ENCODE measurements around the gene STARD3. TPM values are rescaled to one million over a fixed set of nuclear protein-coding genes. Genes with fewer than 3 reads are reported as not detected.

STARD3 gene
- total and polyA plus RNA-seq, 2 experiments from 2014 or later = 61.6 to 90.3 TPM

GRCh38 chr17:39595294-39595693 lies 41.6 kb upstream of the STARD3 start:
- no peak for DNase-seq (ENCODE audit: low spot score)
- WGBS (ENCODE audit: low lambda C conversion rate, missing lambda C conversion rate) = 8% methylated on average over 4 of the region's 4 CpGs
- Histone ChIP-seq H3K27me3 (peaks cover 85% of the 10 kb centered on the region), H3K4me3 (no peak overlapping the region), H3K36me3 (replicated peaks; ENCODE audit: insufficient read depth, low read depth) (no peaks in the 10 kb centered on the region), H3K4me2 (no peak overlapping the region), H2AFZ (no peak overlapping the region), H3K79me2 (no peaks in the 10 kb centered on the region), H3K4me1 (ENCODE audit: insufficient read depth) (no peaks in the 10 kb centered on the region), H3K9me3 (ENCODE audit: low read depth) (no peaks in the 10 kb centered on the region), H3K9me2 (replicated peaks; ENCODE audit: insufficient read depth) (no peaks in the 10 kb centered on the region), H3K27ac (no peak overlapping the region), H4K20me1 (ENCODE audit: insufficient read depth, poor library complexity, severe bottlenecking) (no peaks in the 10 kb centered on the region)
- no peak for TF ChIP-seq EZH2 (IDR thresholded peaks at IDR 0.05; ENCODE audit: borderline replicate concordance)
- no peak for TF ChIP-seq CTCF (IDR thresholded peaks at IDR 0.05; ENCODE audit: poor library complexity)
- no peak for TF ChIP-seq EZH2phosphoT487 (IDR thresholded peaks at IDR 0.05; ENCODE audit: low read depth, severe bottlenecking, unreplicated experiment)

GRCh38 chr17:39595928-39596510 lies 40.9 kb upstream of the STARD3 start:
- no peaks in the 10 kb centered on the region for H3K4me1 ChIP-seq (ENCODE audit: insufficient read depth)
- H3K9me3 ChIP-seq (ENCODE audit: low read depth) = no peaks in the 10 kb centered on the region
- peaks cover 93% of the 10 kb centered on the region for H3K27me3 ChIP-seq
- H3K4me3 ChIP-seq = no peak overlapping the region
- H3K36me3 ChIP-seq (replicated peaks; ENCODE audit: insufficient read depth, low read depth) = no peaks in the 10 kb centered on the region
- TF ChIP-seq EZH2 (IDR thresholded peaks at IDR 0.05; ENCODE audit: borderline replicate concordance) (no peak), EZH2phosphoT487 (IDR thresholded peaks at IDR 0.05; ENCODE audit: low read depth, severe bottlenecking, unreplicated experiment) (no peak), CTCF (IDR thresholded peaks at IDR 0.05; ENCODE audit: poor library complexity) (no peak)
- no peak overlapping the region for H2AFZ ChIP-seq
- H3K79me2 ChIP-seq = no peaks in the 10 kb centered on the region
- no peak for DNase-seq (ENCODE audit: low spot score)
- H4K20me1 ChIP-seq (ENCODE audit: insufficient read depth, poor library complexity, severe bottlenecking) = no peaks in the 10 kb centered on the region
- no peaks in the 10 kb centered on the region for H3K9me2 ChIP-seq (replicated peaks; ENCODE audit: insufficient read depth)
- no peak overlapping the region for H3K27ac ChIP-seq
- no peak overlapping the region for H3K4me2 ChIP-seq
- WGBS (ENCODE audit: low lambda C conversion rate, missing lambda C conversion rate) = 26% methylated on average over 8 of the region's 11 CpGs

GRCh38 chr17:39596543-39597267 lies 40.2 kb upstream of the STARD3 start:
- Histone ChIP-seq H3K79me2 (no peaks in the 10 kb centered on the region), H3K9me2 (replicated peaks; ENCODE audit: insufficient read depth) (no peaks in the 10 kb centered on the region), H3K9me3 (ENCODE audit: low read depth) (no peaks in the 10 kb centered on the region), H4K20me1 (ENCODE audit: insufficient read depth, poor library complexity, severe bottlenecking) (no peaks in the 10 kb centered on the region), H2AFZ (no peak overlapping the region), H3K4me2 (no peak overlapping the region), H3K27ac (no peak overlapping the region), H3K36me3 (replicated peaks; ENCODE audit: insufficient read depth, low read depth) (no peaks in the 10 kb centered on the region), H3K4me1 (ENCODE audit: insufficient read depth) (no peaks in the 10 kb centered on the region), H3K4me3 (no peak overlapping the region), H3K27me3 (peaks cover 94% of the 10 kb centered on the region)
- TF ChIP-seq CTCF (IDR thresholded peaks at IDR 0.05; ENCODE audit: poor library complexity) = no peak
- peak; percentile 79 for TF ChIP-seq EZH2 (IDR thresholded peaks at IDR 0.05; ENCODE audit: borderline replicate concordance)
- peak; percentile 71 for TF ChIP-seq EZH2phosphoT487 (IDR thresholded peaks at IDR 0.05; ENCODE audit: low read depth, severe bottlenecking, unreplicated experiment)
- DNase-seq (ENCODE audit: low spot score) = no peak
- WGBS (ENCODE audit: low lambda C conversion rate, missing lambda C conversion rate) = 4% methylated on average over 33 of the region's 47 CpGs

Measured in hepatocyte (in vitro differentiated cells).